HUES6 (cell line): ENCODE measurements around the gene FLOT1.
"Not testable (repeated sequence)": the region's sequence is repeated elsewhere in the genome, so short reads cannot be mapped to it uniquely, and the experiment has no call there.

Experiments
- H3K27ac ChIP-seq: 2 replicates; pipeline ENCODE4 v1.7.0; 2013; ENCODE audit warnings: low read depth, mild to moderate bottlenecking, low read length, inconsistent platforms
- H3K27me3 ChIP-seq: 2 replicates; pipeline ENCODE4 v1.6.1; 2013; ENCODE audit warnings: low read length; ENCODE audit not compliant: control insufficient read depth, insufficient read depth
- H3K36me3 ChIP-seq: 2 replicates; pipeline ENCODE4 v1.6.1; 2013; ENCODE audit warnings: low read length; ENCODE audit not compliant: control insufficient read depth, insufficient read depth
- H3K4me1 ChIP-seq: 2 replicates; pipeline ENCODE4 v1.6.1; 2013; ENCODE audit warnings: low read length; ENCODE audit not compliant: control insufficient read depth, insufficient read depth
- H3K4me3 ChIP-seq: 2 replicates; pipeline ENCODE4 v1.5.1; 2013; ENCODE audit warnings: low read depth, low read length
- H3K9ac ChIP-seq: one replicate; pipeline ENCODE4 v1.6.1; 2013; ENCODE audit warnings: mild to moderate bottlenecking, low read length
- H3K9me3 ChIP-seq: 2 replicates; pipeline ENCODE4 v1.6.1; 2013; ENCODE audit warnings: low read depth, low read length; ENCODE audit not compliant: control insufficient read depth, insufficient read depth

FLOT1 gene

GRCh38 chr6:30727920-30728553 lies 14.4 kb downstream of the FLOT1 start:
- no peaks in the 10 kb centered on the region for H3K9me3 ChIP-seq
- H3K27me3 ChIP-seq, result no peaks in the 10 kb centered on the region
- H3K4me1 ChIP-seq, result peaks cover 4% of the 10 kb centered on the region; the same call in 1 of the 2 replicates
- H3K27ac ChIP-seq, result no peak overlapping the region
- no peak overlapping the region for H3K9ac ChIP-seq
- no peak overlapping the region for H3K4me3 ChIP-seq
- peaks cover 74% of the 10 kb centered on the region for H3K36me3 ChIP-seq

- no peak overlapping the region for H3K27ac ChIP-seq
- no peak overlapping the region for H3K4me3 ChIP-seq
- no peaks in the 10 kb centered on the region for H3K9me3 ChIP-seq
- peaks cover 7% of the 10 kb centered on the region; the same call in 1 of the 2 replicates for H3K4me1 ChIP-seq
- H3K9ac ChIP-seq, result no peak overlapping the region
- peaks cover 75% of the 10 kb centered on the region for H3K36me3 ChIP-seq
- H3K27me3 ChIP-seq, result no peaks in the 10 kb centered on the region
Observed at GRCh38 chr6:30726506-30727413, 15.7 kb downstream of the FLOT1 start.

GRCh38 chr6:30725713-30726505 lies 16.6 kb downstream of the FLOT1 start:
- H3K4me3 ChIP-seq, result no peak overlapping the region
- no peak overlapping the region for H3K9ac ChIP-seq
- H3K27ac ChIP-seq, result no peak overlapping the region
- H3K36me3 ChIP-seq, result peaks cover 75% of the 10 kb centered on the region
- no peaks in the 10 kb centered on the region for H3K27me3 ChIP-seq
- H3K9me3 ChIP-seq, result no peaks in the 10 kb centered on the region
- H3K4me1 ChIP-seq, result peaks cover 7% of the 10 kb centered on the region; the same call in 1 of the 2 replicates

- H3K27ac ChIP-seq, result no peak overlapping the region
- no peak overlapping the region for H3K4me3 ChIP-seq
- H3K4me1 ChIP-seq, result 0 out of 2 replicates have a peak, but pooled peaks cover 3% of the 10 kb centered on the region
- peaks cover 69% of the 10 kb centered on the region for H3K36me3 ChIP-seq
- no peaks in the 10 kb centered on the region for H3K27me3 ChIP-seq
- no peaks in the 10 kb centered on the region for H3K9me3 ChIP-seq
- no peak overlapping the region for H3K9ac ChIP-seq
Observed at GRCh38 chr6:30724906-30725667, 17.4 kb downstream of the FLOT1 start.

GRCh38 chr6:30723843-30724741 lies 18.4 kb downstream of the FLOT1 start:
- H3K9me3 ChIP-seq, H3K27ac ChIP-seq, H3K27me3 ChIP-seq, H3K9ac ChIP-seq, H3K4me1 ChIP-seq, H3K4me3 ChIP-seq: not testable (repeated sequence)
- peaks cover 59% of the 10 kb centered on the region for H3K36me3 ChIP-seq

- H3K4me1 ChIP-seq, result peaks cover 10% of the 10 kb centered on the region
Observed at GRCh38 chr6:30723159-30723842, 19.2 kb downstream of the FLOT1 start.

GRCh38 chr6:30722280-30723112 lies 20.0 kb downstream of the FLOT1 start:
- H3K27me3 ChIP-seq, result no peaks in the 10 kb centered on the region
- H3K9me3 ChIP-seq, result no peaks in the 10 kb centered on the region
- peak overlapping the region; percentile 99 for H3K4me3 ChIP-seq
- 0 out of 2 replicates have a peak overlapping the region, but pooled peaks have one; percentile 96 for H3K27ac ChIP-seq
- peaks cover 50% of the 10 kb centered on the region for H3K36me3 ChIP-seq
- peaks cover 10% of the 10 kb centered on the region for H3K4me1 ChIP-seq
- H3K9ac ChIP-seq, result peak overlapping the region; percentile 100

More at GRCh38 chr6:30723159-30723842, 19.2 kb downstream of the FLOT1 start:
- Histone ChIP-seq H3K9ac (peak overlapping the region; percentile 100), H3K36me3 (peaks cover 57% of the 10 kb centered on the region), H3K4me3 (peak overlapping the region; percentile 99)
- not testable (repeated sequence) for H3K9me3 ChIP-seq, H3K27me3 ChIP-seq, H3K27ac ChIP-seq

- not testable (repeated sequence) for H3K9me3 ChIP-seq, H3K27me3 ChIP-seq
- peak overlapping the region; percentile 100 for H3K9ac ChIP-seq
- peaks cover 10% of the 10 kb centered on the region for H3K4me1 ChIP-seq
- H3K27ac ChIP-seq, result peak overlapping the region; percentile 96
- peak overlapping the region; percentile 99 for H3K4me3 ChIP-seq
- H3K36me3 ChIP-seq, result peaks cover 46% of the 10 kb centered on the region
Observed at GRCh38 chr6:30722025-30722279, 20.5 kb downstream of the FLOT1 start.
